GM12878 (cell line): ENCODE results near the gene INAFM1. TPM values are rescaled to one million over a fixed set of nuclear protein-coding genes. Genes with fewer than 3 reads are reported as not detected.

Experiments
- ATAC-seq: fragments of 200-7000 bp; cut with Tn5 transposase; 3 replicates; pipeline ENCODE4 v1.9.1; 2020; ENCODE audit warnings: mild to moderate bottlenecking, moderate library complexity
- BruUV-seq: library from RNA; stranded (reverse); fragments of 400-500 nt; replicated peaks from 2 replicates; lab custom pipeline; 2021; lab: Mats Ljungman, UMichigan
- CTCF ChIA-PET: fragments of 300-600 bp; sonication (Branson Sonifier 250); formaldehyde crosslinking; extraction: SDS; loops from one replicate; lab custom pipeline; 2021; ENCODE audit warnings: inconsistent platforms; lab: Yijun Ruan, JAX
- POLR2A ChIA-PET: fragments of 350-600 bp; formaldehyde crosslinking; extraction: SDS; loops from one replicate; lab custom pipeline; 2021; ENCODE audit warnings: inconsistent platforms; lab: Charles Lee
- RAD21 ChIA-PET: fragments of 300-600 bp; sonication (Branson Sonifier 250); formaldehyde crosslinking; loops from one replicate; lab custom pipeline; 2023; ENCODE audit warnings: antibody characterized with exemption; ENCODE audit not compliant: unreplicated experiment; lab: Charles Lee
- SMC1A ChIA-PET: fragments of 300-600 bp; sonication (Branson Sonifier 250); formaldehyde crosslinking; loops from one replicate; lab custom pipeline; 2023; ENCODE audit not compliant: unreplicated experiment, uncharacterized antibody; lab: Charles Lee
- DNase-seq: peaks from one replicate; pipeline ENCODE4 v3.0.0-alpha.2; 2011; ENCODE audit warnings: low read depth, low spot score
- FAIRE-seq: peaks from 3 replicates; lab custom pipeline; 2011; peaks lifted over from hg19 to GRCh38; lab: Jason Lieb, UNC
- H2AFZ ChIP-seq: 2 replicates; pipeline ENCODE4 v1.6.0; 2011; ENCODE audit warnings: low read depth, low read length, control low read depth; ENCODE audit not compliant: control insufficient read depth
- H3K27ac ChIP-seq: 2 replicates; pipeline ENCODE4 v1.5.1; 2011; ENCODE audit warnings: control low read depth; ENCODE audit not compliant: control insufficient read depth, insufficient read depth
- H3K27me3 ChIP-seq, 2 experiments: replicated peaks in 1 of 2; 2 replicates each; pipeline versions ENCODE4 v1.6.0 to v1.6.1; 2011; ENCODE audit warnings: low read length in 1 of 2; ENCODE audit not compliant: control insufficient read depth in 2 of 2, insufficient read depth in 2 of 2
- H3K36me3 ChIP-seq, 2 experiments: 2 replicates each; pipeline ENCODE4 v1.5.1; 2011; ENCODE audit warnings: low read length in 1 of 2; ENCODE audit not compliant: control insufficient read depth in 2 of 2, insufficient read depth in 2 of 2
- H3K4me1 ChIP-seq: 2 replicates; pipeline ENCODE4 v1.6.1; 2011; ENCODE audit warnings: mild to moderate bottlenecking, low read length, moderate library complexity, mixed read lengths; ENCODE audit not compliant: control insufficient read depth, insufficient read depth
- H3K4me2 ChIP-seq: 2 replicates; pipeline ENCODE4 v1.6.0; 2011; ENCODE audit warnings: control low read depth; ENCODE audit not compliant: control insufficient read depth, insufficient read depth
- H3K4me3 ChIP-seq: fragments of 200-600 bp; sonication (generic); 2 replicates; pipeline ENCODE4 v1.5.1; 2016
- H3K79me2 ChIP-seq: 2 replicates; pipeline ENCODE4 v1.6.0; 2011; ENCODE audit warnings: low read length; ENCODE audit not compliant: control insufficient read depth, insufficient read depth
- H3K9ac ChIP-seq: 2 replicates; pipeline ENCODE4 v1.8.0; 2011; ENCODE audit warnings: low read length, control low read depth, mixed read lengths; ENCODE audit not compliant: control insufficient read depth, insufficient read depth
- H3K9me3 ChIP-seq: replicated peaks from 3 replicates; pipeline ENCODE4 v1.5.1; 2011; ENCODE audit warnings: mild to moderate bottlenecking, low read length; ENCODE audit not compliant: control insufficient read depth, insufficient read depth
- H4K20me1 ChIP-seq: 2 replicates; pipeline ENCODE4 v1.6.0; 2011; ENCODE audit not compliant: control insufficient read depth, insufficient read depth
- CREB1 ChIP-seq: IDR thresholded peaks from 2 replicates; pipeline ENCODE4 v1.6.1; 2012; ENCODE audit warnings: low read depth, mild to moderate bottlenecking, inconsistent platforms
- EED ChIP-seq: sonication (generic); IDR thresholded peaks from 2 replicates; pipeline ENCODE4 v1.6.1; 2016; ENCODE audit warnings: antibody characterized with exemption, low read depth
- HCFC1 ChIP-seq: fragments of 150-350 bp; IDR thresholded peaks from 2 replicates; pipeline ENCODE4 v1.6.1; 2014; ENCODE audit warnings: low read length
- MYB ChIP-seq: fragments of 150-350 bp; IDR thresholded peaks from 2 replicates; pipeline ENCODE4 v1.6.1; 2014; ENCODE audit warnings: mild to moderate bottlenecking, low read depth, low read length, borderline replicate concordance
- NR2C2 ChIP-seq: IDR thresholded peaks from 2 replicates; pipeline ENCODE4 v1.6.1; 2011; ENCODE audit warnings: borderline replicate concordance, low read depth; ENCODE audit not compliant: control insufficient read depth, insufficient read length
- REST ChIP-seq: IDR thresholded peaks from 2 replicates; pipeline ENCODE4 v1.6.1; 2012; ENCODE audit warnings: mild to moderate bottlenecking, low read depth, low read length
- SUPT20H ChIP-seq: IDR thresholded peaks from 2 replicates; pipeline ENCODE4 v1.6.1; 2011; ENCODE audit warnings: low read depth, mild to moderate bottlenecking, low read length, moderate library complexity, borderline replicate concordance; ENCODE audit not compliant: control insufficient read depth
- TAF1 ChIP-seq: IDR thresholded peaks from 2 replicates; pipeline ENCODE4 v1.6.1; 2011; ENCODE audit warnings: mild to moderate bottlenecking, low read depth, low read length, borderline replicate concordance
- ZNF207 ChIP-seq: fragments of 450-650 bp; IDR thresholded peaks from 2 replicates; pipeline ENCODE4 v1.6.1; 2014; ENCODE audit warnings: antibody characterized with exemption, mild to moderate bottlenecking, borderline replicate concordance
- WGBS: methylation state at CpG from one replicate; pipeline ENCODE4 v1.1.6; 2016; ENCODE audit warnings: low lambda C conversion rate; ENCODE audit not compliant: insufficient replicate concordance, insufficient coverage; ENCODE audit errors: missing lambda C conversion rate; 5-methylcytosine and 5-hydroxymethylcytosine counted together
- in situ Hi-C: fragments of 300-500 bp; cut with MboI; formaldehyde crosslinking; loops from 9 replicates; pipeline ENCODE4 v1.14.3; 2018; ENCODE audit warnings: mixed read lengths
- intact Hi-C: fragments of 100-400 bp; cut with micrococcal nuclease; formaldehyde crosslinking; loops from one replicate; pipeline ENCODE4 v1.14.2; 2022; ENCODE audit not compliant: unreplicated experiment
- polyA plus RNA-seq, 11 experiments: library from polyadenylated mRNA; depleted of rRNA in 4 of 11; unstranded in 6 of 11; stranded (reverse) in 5 of 11; fragments of >200 nt; fragmentation: Nextera tagmentation in 4 of 11; fragmentation: Illumina TruSeq in 1 of 11; extraction: Ambion mirVana in 4 of 11; extraction: Trizol in 1 of 11; gene quantifications; 1 replicate in 1 of 11; 2 replicates in 10 of 11; pipeline versions ENCODE4 v1.2.1 to v1.2.3, GENCODE V29; 2011 to 2016; ENCODE audit warnings: inconsistent platforms in 2 of 11, missing spikeins in 2 of 11, low read depth in 1 of 11
- total RNA-seq, 4 experiments: library from RNA; depleted of rRNA in 3 of 4; stranded (reverse); fragments of >200 nt in 3 of 4; fragmentation: Illumina TruSeq in 1 of 4; extraction: Trizol in 1 of 4; gene quantifications; 2 replicates each; pipeline versions ENCODE4 v1.2.1 to v1.2.3, GENCODE V29; 2013 to 2021
- TF ChIP-seq, protein P1 (sequence below): fragments of 450-650 bp; IDR thresholded peaks from 2 replicates; pipeline ENCODE4 v1.6.1; 2016; ENCODE audit warnings: mild to moderate bottlenecking

The INAFM1 gene
- total and polyA plus RNA-seq, 10 of the 15 experiments (the other 5 are each of a cell fraction or from before 2014, with no cell fraction given), result 0.57 to 6.8 (median 1.1) TPM; not detected in 1

DNA sequence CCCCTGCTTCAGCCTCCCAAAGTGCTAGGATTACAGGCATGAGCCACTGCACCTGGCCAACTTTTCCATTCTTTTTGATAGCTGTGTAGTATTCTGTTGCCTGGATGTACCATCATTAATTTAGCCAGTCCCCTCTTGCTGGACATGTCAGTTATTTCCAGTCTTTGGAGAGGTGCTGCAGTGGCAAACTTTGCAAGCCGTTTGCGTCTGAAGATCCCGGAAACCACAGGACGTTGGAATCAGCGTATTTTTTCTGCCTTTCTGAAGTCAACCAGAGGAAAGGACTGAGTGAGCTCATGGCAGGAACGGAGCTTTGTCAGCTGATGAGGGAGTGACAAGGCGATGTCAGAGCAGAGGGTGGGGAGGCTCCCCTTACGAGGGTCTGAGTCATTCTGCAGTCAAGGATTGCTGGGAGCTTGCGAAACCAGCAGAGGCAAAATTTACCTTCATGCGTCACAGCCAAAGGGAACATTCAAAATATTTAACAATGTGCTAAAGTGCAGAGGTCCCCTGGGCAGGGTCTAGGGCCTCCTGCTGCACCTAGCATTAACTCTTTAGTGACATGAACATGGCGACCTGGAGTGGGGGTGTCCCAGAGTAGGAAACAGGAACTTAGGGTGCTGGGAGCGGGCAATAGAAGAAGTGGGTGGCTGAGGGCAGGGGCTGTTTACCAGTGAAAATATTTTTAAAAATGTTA, 40.6 kb downstream of the INAFM1 start:
- TF ChIP-seq EED, result no peak
- no peak for TF ChIP-seq NR2C2
- TF ChIP-seq SUPT20H, result no peak
- TF ChIP-seq CREB1, result 0 out of 2 replicates have a peak, but pooled peaks have one; percentile 30
- TF ChIP-seq HCFC1, result no peak
- no peak for TF ChIP-seq REST
- no peak for TF ChIP-seq TAF1
- TF ChIP-seq, protein P1, sequence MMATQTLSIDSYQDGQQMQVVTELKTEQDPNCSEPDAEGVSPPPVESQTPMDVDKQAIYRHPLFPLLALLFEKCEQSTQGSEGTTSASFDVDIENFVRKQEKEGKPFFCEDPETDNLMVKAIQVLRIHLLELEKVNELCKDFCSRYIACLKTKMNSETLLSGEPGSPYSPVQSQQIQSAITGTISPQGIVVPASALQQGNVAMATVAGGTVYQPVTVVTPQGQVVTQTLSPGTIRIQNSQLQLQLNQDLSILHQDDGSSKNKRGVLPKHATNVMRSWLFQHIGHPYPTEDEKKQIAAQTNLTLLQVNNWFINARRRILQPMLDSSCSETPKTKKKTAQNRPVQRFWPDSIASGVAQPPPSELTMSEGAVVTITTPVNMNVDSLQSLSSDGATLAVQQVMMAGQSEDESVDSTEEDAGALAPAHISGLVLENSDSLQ, result peak; percentile 34; the same call in 1 of the 2 replicates
- TF ChIP-seq ZNF207, result no peak
- TF ChIP-seq MYB, result no peak
- Histone ChIP-seq H3K9ac (no peak overlapping the region), H4K20me1 (no peaks in the 10 kb centered on the region), H3K9me3 (no peaks in the 10 kb centered on the region; the same call in 2 of the 3 replicates), H3K79me2 (no peaks in the 10 kb centered on the region), H3K4me2 (no peak overlapping the region), H3K36me3 (no peaks in the 10 kb centered on the region), H3K4me3 (no peak overlapping the region), H3K4me1 (no peaks in the 10 kb centered on the region), H3K27ac (no peak overlapping the region), H3K27me3 (no peaks in the 10 kb centered on the region), H2AFZ (no peak overlapping the region)
- FAIRE-seq (no peak), DNase-seq (no peak), ATAC-seq (peak; percentile 82)
- in situ Hi-C loops (no loop called here), intact Hi-C loops (no loop called here)
- CTCF ChIA-PET, result interaction anchor here (1.5 to 4.3 kb wide), 3 partner anchors 10 to 34 kb away, joined by 5 to 20 read pairs (median 10); partner anchors contain the start of gene DHX34
- RAD21 ChIA-PET, result no interaction called here
- POLR2A ChIA-PET, result interaction anchor here (0.6 kb wide), 1 partner anchor 775 kb away, joined by 3 read pairs; no protein-coding TSS in a partner anchor
- no TSS peak for BruUV-seq
- SMC1A ChIA-PET, result interaction anchor here (1.1 kb wide), 1 partner anchor 76 kb away, joined by 3 read pairs; no protein-coding TSS in a partner anchor
- WGBS, result 47% methylated on average over 12 of the region's 12 CpGs
